Neural cell (in vitro differentiated cells): ENCODE results near the gene TPH2. TPM values are rescaled to one million over a fixed set of nuclear protein-coding genes. Genes with fewer than 3 reads are reported as not detected.

ENCODE experiments used
- H2AFZ ChIP-seq: fragments of 200-600, 300-800 bp; sonication (generic), shearing (Covaris generic); 2 replicates; pipeline ENCODE4 v1.6.0; 2014; ENCODE audit warnings: low read depth, mild to moderate bottlenecking, antibody characterized with exemption, low read length, moderate library complexity
- H3F3A ChIP-seq: fragments of 200-600 bp; shearing (Covaris generic); 2 replicates; pipeline ENCODE4 v1.6.1; 2016; ENCODE audit warnings: mild to moderate bottlenecking, moderate library complexity, mixed read lengths, antibody characterized with exemption, low read length; ENCODE audit not compliant: insufficient read depth, poor library complexity, severe bottlenecking
- H3K27ac ChIP-seq: fragments of 200-600, 300-800 bp; sonication (generic), shearing (Covaris generic); 2 replicates; pipeline ENCODE4 v1.5.1; 2014; ENCODE audit warnings: mild to moderate bottlenecking, low read length, moderate library complexity
- H3K27me3 ChIP-seq: fragments of 300-800, 200-600 bp; sonication (generic), shearing (Covaris generic); 2 replicates; pipeline ENCODE4 v1.6.0; 2014; ENCODE audit warnings: mild to moderate bottlenecking, low read depth, low read length, moderate library complexity; ENCODE audit not compliant: insufficient read depth
- H3K36me3 ChIP-seq: fragments of 300-800, 200-600 bp; sonication (generic), shearing (Covaris generic); 2 replicates; pipeline ENCODE4 v1.5.1; 2014; ENCODE audit warnings: mild to moderate bottlenecking, antibody characterized with exemption, low read length, moderate library complexity; ENCODE audit not compliant: insufficient read depth
- H3K4me2 ChIP-seq: fragments of 300-800, 200-600 bp; sonication (generic), shearing (Covaris generic); 2 replicates; pipeline ENCODE4 v1.6.0; 2014; ENCODE audit warnings: mild to moderate bottlenecking, low read length
- H3K4me3 ChIP-seq: fragments of 300-800, 200-600 bp; sonication (generic), shearing (Covaris generic); 2 replicates; pipeline ENCODE4 v1.5.1; 2014; ENCODE audit warnings: mild to moderate bottlenecking, low read length, moderate library complexity
- H3K79me2 ChIP-seq: fragments of 200-600 bp; shearing (Covaris generic); replicated peaks from 2 replicates; pipeline ENCODE4 v1.6.0; 2014; ENCODE audit warnings: mild to moderate bottlenecking, low read length, moderate library complexity; ENCODE audit not compliant: insufficient read depth
- H3K9ac ChIP-seq: fragments of 300-800, 200-600 bp; sonication (generic), shearing (Covaris generic); 2 replicates; pipeline ENCODE4 v1.6.1; 2016; ENCODE audit warnings: mild to moderate bottlenecking, low read length, mixed read lengths
- H3K9me2 ChIP-seq: fragments of 200-600 bp; shearing (Covaris generic); 2 replicates; pipeline ENCODE4 v1.6.1; 2016; ENCODE audit warnings: mild to moderate bottlenecking, low read length, mixed read lengths; ENCODE audit not compliant: insufficient read depth
- H3K9me3 ChIP-seq: fragments of 200-600, 300-800 bp; sonication (generic), shearing (Covaris generic); 2 replicates; pipeline ENCODE4 v1.6.1; 2016; ENCODE audit warnings: mild to moderate bottlenecking, mixed run types, low read length, moderate library complexity, mixed read lengths
- H4K20me1 ChIP-seq: fragments of 200-600 bp; shearing (Covaris generic); 2 replicates; pipeline ENCODE4 v1.6.1; 2016; ENCODE audit warnings: mild to moderate bottlenecking, mixed run types; ENCODE audit not compliant: insufficient read depth
- CTCF ChIP-seq: fragments of 450-650 bp; IDR thresholded peaks from 2 replicates; pipeline ENCODE4 v1.5.1; 2014; ENCODE audit warnings: antibody characterized with exemption, mild to moderate bottlenecking, moderate library complexity; ENCODE audit not compliant: poor library complexity, severe bottlenecking
- EP300 ChIP-seq: fragments of 450-650 bp; conservative IDR thresholded peaks from 2 replicates; pipeline ENCODE4 v1.6.1; 2014; ENCODE audit warnings: antibody characterized with exemption, mild to moderate bottlenecking, moderate library complexity; ENCODE audit not compliant: poor library complexity, severe bottlenecking
- EZH2 ChIP-seq: fragments of 200-600, 300-800 bp; shearing (Covaris generic), sonication (generic); IDR thresholded peaks from 2 replicates; pipeline ENCODE4 v1.6.1; 2014; ENCODE audit warnings: antibody characterized with exemption, low read length, borderline replicate concordance, mild to moderate bottlenecking; ENCODE audit not compliant: insufficient read depth, poor library complexity, severe bottlenecking
- MXI1 ChIP-seq: fragments of 450-650 bp; conservative IDR thresholded peaks from 2 replicates; pipeline ENCODE4 v1.6.1; 2014; ENCODE audit warnings: antibody characterized with exemption, mild to moderate bottlenecking; ENCODE audit not compliant: poor library complexity, severe bottlenecking
- POLR2AphosphoS5 ChIP-seq: IDR thresholded peaks from 2 replicates; pipeline ENCODE4 v1.6.1; 2012
- RAD21 ChIP-seq: fragments of 450-650 bp; conservative IDR thresholded peaks from 2 replicates; pipeline ENCODE4 v1.6.1; 2014; ENCODE audit warnings: antibody characterized with exemption, mild to moderate bottlenecking, moderate library complexity
- REST ChIP-seq: IDR thresholded peaks from 2 replicates; pipeline ENCODE4 v1.6.1; 2012; ENCODE audit warnings: borderline replicate concordance
- SMC3 ChIP-seq: fragments of 450-650 bp; conservative IDR thresholded peaks from 2 replicates; pipeline ENCODE4 v1.6.1; 2014; ENCODE audit warnings: antibody characterized with exemption, mild to moderate bottlenecking, moderate library complexity; ENCODE audit not compliant: poor library complexity
- TAF1 ChIP-seq: IDR thresholded peaks from 2 replicates; pipeline ENCODE4 v1.6.1; 2012; ENCODE audit warnings: low read depth
- polyA plus RNA-seq: library from polyadenylated mRNA; depleted of rRNA; stranded (reverse); fragments of >200 nt; gene quantifications from 2 replicates; pipeline ENCODE4 v1.2.3, GENCODE V29; 2014

Gene TPH2
- polyA plus RNA-seq, 1 donor from 2014 or later, result 0.33 TPM

- Histone ChIP-seq H3K27me3 (no peaks in the 10 kb centered on the region), H3K79me2 (no peaks in the 10 kb centered on the region), H2AFZ (no peak overlapping the region), H3F3A (no peaks in the 10 kb centered on the region), H4K20me1 (no peaks in the 10 kb centered on the region), H3K4me2 (no peak overlapping the region), H3K4me3 (no peak overlapping the region), H3K36me3 (no peaks in the 10 kb centered on the region), H3K9ac (no peak overlapping the region), H3K9me2 (no peaks in the 10 kb centered on the region), H3K27ac (no peak overlapping the region), H3K9me3 (no peaks in the 10 kb centered on the region)
- TF ChIP-seq EP300, result no peak
- no peak for TF ChIP-seq POLR2AphosphoS5
- no peak for TF ChIP-seq REST
- TF ChIP-seq TAF1, result no peak
- no peak for TF ChIP-seq MXI1
- no peak for TF ChIP-seq CTCF
- TF ChIP-seq SMC3, result no peak
- no peak for TF ChIP-seq RAD21
- TF ChIP-seq EZH2, result no peak
Measured at GRCh38 chr12:71999795-72000194, 61.1 kb downstream of the TPH2 start.

- H3K27me3 ChIP-seq, result no peaks in the 10 kb centered on the region
- no peaks in the 10 kb centered on the region for H4K20me1 ChIP-seq
- no peak overlapping the region for H3K4me3 ChIP-seq
- no peaks in the 10 kb centered on the region for H3K9me3 ChIP-seq
- TF ChIP-seq TAF1, result no peak
- H2AFZ ChIP-seq, result no peak overlapping the region
- no peaks in the 10 kb centered on the region for H3K9me2 ChIP-seq
- H3K9ac ChIP-seq, result no peak overlapping the region
- no peaks in the 10 kb centered on the region for H3F3A ChIP-seq
- H3K4me2 ChIP-seq, result no peak overlapping the region
- H3K27ac ChIP-seq, result no peak overlapping the region
- no peaks in the 10 kb centered on the region for H3K36me3 ChIP-seq
- H3K79me2 ChIP-seq, result no peaks in the 10 kb centered on the region
Measured at GRCh38 chr12:72000969-72001648, 62.5 kb downstream of the TPH2 start.
